Measurements from ENCODE around the gene SPOCD1. TPM values are rescaled to one million over a fixed set of nuclear protein-coding genes. Genes with fewer than 3 reads are reported as not detected.

The SPOCD1 gene
- polyA plus RNA-seq, 3 donors = not detected

- H3K9ac ChIP-seq (ENCODE audit: insufficient read depth, low read length, poor library complexity, severe bottlenecking) = no peak overlapping the region
- intact Hi-C loops (cut with micrococcal nuclease) = loop anchor here (5.0 to 10.0 kb wide), 2 partner anchors 90 to 147 kb away; no protein-coding TSS in a partner anchor
- no peak overlapping the region for H3K27ac ChIP-seq (ENCODE audit: low read depth in 1 of 2, low read length in 2 of 2)
- DNase-seq = no peak
- H3K4me3 Mint-ChIP-seq = no peak overlapping the region
- no peaks in the 10 kb centered on the region for H3K27me3 ChIP-seq (ENCODE audit: control insufficient read depth in 2 of 2, insufficient read depth in 2 of 2, low read length in 2 of 2)
- peaks cover 28% of the 10 kb centered on the region for H3K4me1 Mint-ChIP-seq
- 100% methylated on average over 2 of the region's 7 CpGs for WGBS (ENCODE audit: insufficient coverage)
- H3K79me2 ChIP-seq (ENCODE audit: insufficient read depth, low read length) = no peaks in the 10 kb centered on the region
- peaks cover 6 to 19% (median 9%) of the 10 kb centered on the region in 3 donors for H3K27me3 Mint-ChIP-seq (ENCODE audit: low read depth in 3 of 3)
- H3K9me3 ChIP-seq (replicated peaks in 1 of 2; ENCODE audit: control insufficient read depth in 1 of 2, insufficient read depth in 1 of 2, low read length in 2 of 2) = no peaks in the 10 kb centered on the region
- H3K4me3 ChIP-seq (replicated peaks in 1 of 3; ENCODE audit: low read depth in 2 of 3, low read length in 3 of 3) = no peak overlapping the region
- H3K36me3 ChIP-seq (replicated peaks in 1 of 2; ENCODE audit: control insufficient read depth in 1 of 2, insufficient read depth in 2 of 2, low read length in 2 of 2) = no peaks in the 10 kb centered on the region
- no peak overlapping the region for H3K4me2 ChIP-seq (replicated peaks; ENCODE audit: extremely low read depth, low read length, poor library complexity, severe bottlenecking)
- no peaks in the 10 kb centered on the region for H4K20me1 ChIP-seq (ENCODE audit: insufficient read depth, low read length)
- peak overlapping the region in 4 of 7 donors; percentile 30 to 72 (median 33) for H3K27ac Mint-ChIP-seq
- no peaks in the 10 kb centered on the region for H3K36me3 Mint-ChIP-seq
- H3K4me1 ChIP-seq (ENCODE audit: control insufficient read depth in 1 of 2, insufficient read depth in 2 of 2, low read length in 2 of 2) = peaks cover 0 to 9% of the 10 kb centered on the region in 2 donors
- TF ChIP-seq, protein P1, sequence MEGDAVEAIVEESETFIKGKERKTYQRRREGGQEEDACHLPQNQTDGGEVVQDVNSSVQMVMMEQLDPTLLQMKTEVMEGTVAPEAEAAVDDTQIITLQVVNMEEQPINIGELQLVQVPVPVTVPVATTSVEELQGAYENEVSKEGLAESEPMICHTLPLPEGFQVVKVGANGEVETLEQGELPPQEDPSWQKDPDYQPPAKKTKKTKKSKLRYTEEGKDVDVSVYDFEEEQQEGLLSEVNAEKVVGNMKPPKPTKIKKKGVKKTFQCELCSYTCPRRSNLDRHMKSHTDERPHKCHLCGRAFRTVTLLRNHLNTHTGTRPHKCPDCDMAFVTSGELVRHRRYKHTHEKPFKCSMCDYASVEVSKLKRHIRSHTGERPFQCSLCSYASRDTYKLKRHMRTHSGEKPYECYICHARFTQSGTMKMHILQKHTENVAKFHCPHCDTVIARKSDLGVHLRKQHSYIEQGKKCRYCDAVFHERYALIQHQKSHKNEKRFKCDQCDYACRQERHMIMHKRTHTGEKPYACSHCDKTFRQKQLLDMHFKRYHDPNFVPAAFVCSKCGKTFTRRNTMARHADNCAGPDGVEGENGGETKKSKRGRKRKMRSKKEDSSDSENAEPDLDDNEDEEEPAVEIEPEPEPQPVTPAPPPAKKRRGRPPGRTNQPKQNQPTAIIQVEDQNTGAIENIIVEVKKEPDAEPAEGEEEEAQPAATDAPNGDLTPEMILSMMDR (IDR thresholded peaks at IDR 0.05) = no peak
- peaks cover 0 to 4% (median 0%) of the 10 kb centered on the region in 7 donors for H3K9me3 Mint-ChIP-seq
- no peak overlapping the region for H2AFZ ChIP-seq (ENCODE audit: insufficient read depth, low read depth, low read length, poor library complexity, severe bottlenecking)
Observed at GRCh38 chr1:31815307-31815645, 546 bp downstream of the SPOCD1 start.

DNA sequence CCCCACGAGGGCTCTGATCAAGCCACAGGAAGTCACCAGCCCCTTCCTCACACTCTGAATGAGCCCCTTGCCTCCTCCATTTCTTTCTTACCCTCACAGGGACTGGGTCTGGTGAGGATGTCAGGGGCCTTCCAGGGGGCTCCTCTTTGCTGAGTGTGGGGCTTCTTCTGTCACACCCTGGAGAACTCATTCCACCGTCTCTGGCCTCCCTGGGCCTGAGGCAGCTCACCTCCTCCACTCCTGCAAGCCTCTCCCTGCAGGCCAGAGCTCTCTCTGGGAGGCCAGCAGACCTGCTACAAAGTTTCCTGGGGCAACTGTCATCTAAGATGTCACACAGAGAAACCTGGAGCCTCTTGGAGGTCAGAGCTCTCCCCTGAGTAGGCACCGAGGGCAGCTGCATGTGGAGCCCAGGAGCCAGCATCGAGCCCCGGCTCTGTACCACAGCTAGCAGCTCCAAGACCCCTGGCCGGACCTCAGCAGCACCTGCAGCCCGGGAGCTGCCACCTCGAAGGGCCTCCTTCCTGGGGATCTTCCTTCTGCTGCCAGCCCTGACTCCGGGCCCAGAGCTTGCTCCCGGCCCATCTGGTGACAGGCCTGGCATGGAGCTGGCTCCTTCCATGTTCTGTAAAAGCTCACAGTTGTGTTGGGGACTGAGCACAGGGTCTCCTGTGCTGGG lies 1.1 kb downstream of the SPOCD1 start:
- Histone ChIP-seq H3K4me2 (replicated peaks; ENCODE audit: extremely low read depth, low read length, poor library complexity, severe bottlenecking) (no peak overlapping the region), H3K4me3 (replicated peaks in 1 of 3; ENCODE audit: low read depth in 2 of 3, low read length in 3 of 3) (no peak overlapping the region), H2AFZ (ENCODE audit: insufficient read depth, low read depth, low read length, poor library complexity, severe bottlenecking) (no peak overlapping the region), H3K9ac (ENCODE audit: insufficient read depth, low read length, poor library complexity, severe bottlenecking) (no peak overlapping the region), H3K36me3 (replicated peaks in 1 of 2; ENCODE audit: control insufficient read depth in 1 of 2, insufficient read depth in 2 of 2, low read length in 2 of 2) (no peaks in the 10 kb centered on the region), H3K27me3 (ENCODE audit: control insufficient read depth in 2 of 2, insufficient read depth in 2 of 2, low read length in 2 of 2) (no peaks in the 10 kb centered on the region), H3K79me2 (ENCODE audit: insufficient read depth, low read length) (no peaks in the 10 kb centered on the region), H3K9me3 (replicated peaks in 1 of 2; ENCODE audit: control insufficient read depth in 1 of 2, insufficient read depth in 1 of 2, low read length in 2 of 2) (no peaks in the 10 kb centered on the region), H3K27ac (ENCODE audit: low read depth in 1 of 2, low read length in 2 of 2) (no peak overlapping the region), H3K4me1 (ENCODE audit: control insufficient read depth in 1 of 2, insufficient read depth in 2 of 2, low read length in 2 of 2) (peaks cover 0 to 9% of the 10 kb centered on the region in 2 donors), H4K20me1 (ENCODE audit: insufficient read depth, low read length) (no peaks in the 10 kb centered on the region)
- Mint-ChIP-seq H3K36me3 (no peaks in the 10 kb centered on the region), H3K9me3 (peaks cover 0 to 4% (median 0%) of the 10 kb centered on the region in 7 donors), H3K4me3 (no peak overlapping the region), H3K27me3 (ENCODE audit: low read depth in 3 of 3) (peaks cover 8 to 19% (median 12%) of the 10 kb centered on the region in 3 donors), H3K4me1 (peaks cover 28% of the 10 kb centered on the region), H3K27ac (peak overlapping the region in 3 of 7 donors; percentile 30 to 72 (median 36))
- TF ChIP-seq, protein P1 (IDR thresholded peaks at IDR 0.05) = no peak
- no peak for DNase-seq
- intact Hi-C loops (cut with micrococcal nuclease) = loop anchor here (5.0 to 10.0 kb wide), 2 partner anchors 90 to 148 kb away; no protein-coding TSS in a partner anchor
- WGBS (ENCODE audit: insufficient coverage) = 89% methylated on average over 9 of the region's 10 CpGs

Data from CD14-positive monocyte (primary cell).